NCI-H1436 (cell line): ENCODE measurements around the gene ASPHD2.

Experiments used
- DNase-seq: peaks from one replicate; lab custom pipeline; 2025; lab: John Stamatoyannopoulos, UW

Gene ASPHD2

GRCh38 chr22:26476705-26477340 is 47.8 kb downstream of the ASPHD2 start:
- no peak for DNase-seq

GRCh38 chr22:26477341-26477731 is 48.3 kb downstream of the ASPHD2 start:
- DNase-seq = no peak

- DNase-seq = no peak
These were observed 50.2 kb downstream of the ASPHD2 start for GRCh38 chr22:26479043-26479791.

- DNase-seq = no peak
These were observed 50.9 kb downstream of the ASPHD2 start for GRCh38 chr22:26479792-26480610.

- no peak for DNase-seq
These were observed 51.5 kb downstream of the ASPHD2 start for GRCh38 chr22:26480611-26480932.

GRCh38 chr22:26481112-26481693 is 52.1 kb downstream of the ASPHD2 start:
- no peak for DNase-seq

GRCh38 chr22:26481694-26482093 is 52.6 kb downstream of the ASPHD2 start:
- DNase-seq = no peak

GRCh38 chr22:26482161-26482560 is 53.1 kb downstream of the ASPHD2 start:
- no peak for DNase-seq

- no peak for DNase-seq
These were observed 54.0 kb downstream of the ASPHD2 start for GRCh38 chr22:26483043-26483438.

GRCh38 chr22:26483439-26484359 is 54.6 kb downstream of the ASPHD2 start, which contains the start of the genes HPS4 and SRRD:
Gene HPS4 (minus strand): TSS chr22:26483783. CDS start chr22:26481762, 2,021 bp downstream.
Gene SRRD (plus strand): TSS chr22:26483877. CDS start chr22:26483891, 14 bp downstream.
- peak; percentile 86 for DNase-seq

- no peak for DNase-seq
These were observed 55.3 kb downstream of the ASPHD2 start for GRCh38 chr22:26484360-26484706.

- DNase-seq = no peak
These were observed 56.0 kb downstream of the ASPHD2 start for GRCh38 chr22:26485013-26485412.

- DNase-seq = no peak
These were observed 56.8 kb downstream of the ASPHD2 start for GRCh38 chr22:26485806-26486390.

GRCh38 chr22:26486394-26486793 is 57.3 kb downstream of the ASPHD2 start:
- DNase-seq = no peak

GRCh38 chr22:26487996-26488395 is 58.9 kb downstream of the ASPHD2 start:
- no peak for DNase-seq

GRCh38 chr22:26489447-26490036 is 60.5 kb downstream of the ASPHD2 start:
- DNase-seq = no peak

- DNase-seq = no peak
These were observed 63.2 kb downstream of the ASPHD2 start for GRCh38 chr22:26492220-26492619.

GRCh38 chr22:26494506-26494905 is 65.4 kb downstream of the ASPHD2 start:
- no peak for DNase-seq
